Hair follicle dermal papilla cell (primary cell): ENCODE data around the gene RAD17. TPM values are rescaled to one million over a fixed set of nuclear protein-coding genes. Genes with fewer than 3 reads are reported as not detected.

Experiments used
- total RNA-seq: library from RNA; depleted of rRNA; stranded (reverse); fragments of >200 nt; gene quantifications from 2 replicates; pipeline ENCODE4 v1.2.3, GENCODE V29; 2012

The RAD17 gene
- total RNA-seq: 20.3 and 24.8 TPM in 2 replicates

GRCh38 chr5:69369340-69370121, at the start of gene RAD17, which contains the start of the genes AK6 and TAF9:
TSS of gene RAD17 (plus strand) at chr5:69369818. CDS start at chr5:69372209, 2,391 bp downstream.
TSS of gene AK6 (minus strand) at chr5:69369520. CDS start at chr5:69369490, 30 bp downstream.
TSS of gene TAF9 (minus strand) at chr5:69369520. CDS start at chr5:69365737, 3,783 bp downstream.

GRCh38 chr5:69414885-69415583, 45.4 kb downstream of the RAD17 start, which contains the start of gene MARVELD2:
TSS of gene MARVELD2 (plus strand) at chr5:69415116. CDS start at chr5:69419386, 4,270 bp downstream.

Other genes starting within 250 kb of the RAD17 start
- gene CCNB1, start 202.7 kb upstream of the RAD17 start, total RNA-seq: 21.6 and 23.4 TPM in 2 replicates
- gene CENPH, start 180.2 kb upstream of the RAD17 start, total RNA-seq: 2.8 and 4.9 TPM in 2 replicates
- 43.8 and 44.5 TPM in 2 replicates for gene CDK7, start 134.9 kb upstream of the RAD17 start, total RNA-seq
- 3.2 and 4.2 TPM in 2 replicates for gene CCDC125, start 37.0 kb upstream of the RAD17 start, total RNA-seq
- gene AK6, start 298 bp upstream of the RAD17 start, total RNA-seq: 15.7 and 15.9 TPM in 2 replicates
- 62.5 and 63.3 TPM in 2 replicates for gene TAF9, start 298 bp upstream of the RAD17 start, total RNA-seq
- 2.9 and 3.3 TPM in 2 replicates for gene MARVELD2, start 45.3 kb downstream of the RAD17 start, total RNA-seq
- gene OCLN, start 123.0 kb downstream of the RAD17 start, total RNA-seq: 0.49 and 0.81 TPM in 2 replicates
- gene GTF2H2C, start 190.4 kb downstream of the RAD17 start, total RNA-seq: 31.8 and 40.1 TPM in 2 replicates